Measurements from ENCODE around the gene GSTO2. TPM values are rescaled to one million over a fixed set of nuclear protein-coding genes. Genes with fewer than 3 reads are reported as not detected.
A peak's percentile ranks its signal among the peaks of the same experiment; 100 is the strongest.

Gene GSTO2
- total and polyA plus RNA-seq, 11 donors = 0.46 to 1.9 (median 0.88) TPM

GRCh38 chr10:104334965-104335650 is 66.1 kb downstream of the GSTO2 start:
- TF ChIP-seq CTCF (IDR thresholded peaks at IDR 0.05) (no peak), POLR2A (IDR thresholded peaks at IDR 0.05) (no peak)
- peaks cover 0 to 12% (median 0%) of the 10 kb centered on the region in 9 donors for H3K36me3 ChIP-seq
- H3K4me1 ChIP-seq = peaks cover 24 to 80% (median 67%) of the 10 kb centered on the region in 12 donors
- H3K9me3 ChIP-seq = no peaks in the 10 kb centered on the region
- intact Hi-C loops (cut with DNase I) = loop anchor here in 2 of 10 donors (5.0 kb wide), 1 partner anchor 33 kb away; no protein-coding TSS in a partner anchor
- ATAC-seq = no peak
- 58 to 70% (median 69%) methylated on average over 12 to 13 of the region's 13 CpGs for WGBS, 4 donors
- peak in 2 of 5 donors; percentile 5 to 16 for DNase-seq
- H3K27me3 ChIP-seq = no peaks in the 10 kb centered on the region
- H3K4me3 ChIP-seq = peak overlapping the region in 5 of 12 donors; percentile 79 to 98 (median 90)
- peak overlapping the region; percentile 45 to 100 (median 99) for H3K27ac ChIP-seq

GRCh38 chr10:104336821-104337467 is 68.0 kb downstream of the GSTO2 start:
- H3K4me1 ChIP-seq = peaks cover 16 to 68% (median 57%) of the 10 kb centered on the region in 12 donors
- peak overlapping the region; percentile 70 to 99 (median 89) for H3K4me3 ChIP-seq
- no peak for TF ChIP-seq POLR2A (IDR thresholded peaks at IDR 0.05)
- no peak for TF ChIP-seq CTCF (IDR thresholded peaks at IDR 0.05)
- H3K36me3 ChIP-seq = peaks cover 0 to 12% (median 0%) of the 10 kb centered on the region in 9 donors
- no peaks in the 10 kb centered on the region for H3K27me3 ChIP-seq
- DNase-seq (peak in 1 of 5 donors; percentile 14), ATAC-seq (no peak)
- intact Hi-C loops (cut with DNase I) = loop anchor here in 2 of 10 donors (5.0 kb wide), 1 partner anchor 35 kb away; no protein-coding TSS in a partner anchor
- peak overlapping the region; percentile 96 to 100 (median 99) for H3K27ac ChIP-seq
- 1 to 4% (median 2%) methylated on average over 12 of the region's 12 CpGs for WGBS, 4 donors
- H3K9me3 ChIP-seq = no peaks in the 10 kb centered on the region

- DNase-seq = peak in 2 of 5 donors; percentile 58 to 63
- peaks cover 12 to 62% (median 52%) of the 10 kb centered on the region in 12 donors for H3K4me1 ChIP-seq
- peak overlapping the region; percentile 96 to 100 (median 99) for H3K27ac ChIP-seq
- H3K27me3 ChIP-seq = no peaks in the 10 kb centered on the region
- 0% methylated on average over 23 of the region's 23 CpGs for WGBS, 4 donors
- intact Hi-C loops (cut with DNase I) = loop anchor here in 2 of 10 donors (5.0 kb wide), 1 partner anchor 35 kb away; no protein-coding TSS in a partner anchor
- peak in 3 of 4 donors; percentile 10 to 31 (median 14) for ATAC-seq
- TF ChIP-seq CTCF (IDR thresholded peaks at IDR 0.05) = no peak
- no peak for TF ChIP-seq POLR2A (IDR thresholded peaks at IDR 0.05)
- no peaks in the 10 kb centered on the region for H3K9me3 ChIP-seq
- peak overlapping the region; percentile 70 to 99 (median 89) for H3K4me3 ChIP-seq
- H3K36me3 ChIP-seq = peaks cover 0 to 12% (median 0%) of the 10 kb centered on the region in 9 donors
Measured at GRCh38 chr10:104337521-104337984, 68.6 kb downstream of the GSTO2 start.
